Measurements from ENCODE around the gene SNRNP48.

SNRNP48 gene

GRCh38 chr6:7559651-7560385, 30.2 kb upstream of the SNRNP48 start:
- DNase-seq: no peak

- no peak for DNase-seq
These were observed 28.6 kb upstream of the SNRNP48 start for GRCh38 chr6:7561153-7561964.

- DNase-seq: no peak
These were observed 27.2 kb upstream of the SNRNP48 start for GRCh38 chr6:7562769-7563168.

GRCh38 chr6:7566107-7566506, 23.9 kb upstream of the SNRNP48 start:
- DNase-seq: no peak

GRCh38 chr6:7566617-7567173, 23.3 kb upstream of the SNRNP48 start:
- DNase-seq: no peak

GRCh38 chr6:7568021-7568420, 22.0 kb upstream of the SNRNP48 start:
- no peak for DNase-seq

- DNase-seq: no peak
These were observed 20.9 kb upstream of the SNRNP48 start for GRCh38 chr6:7569082-7569481.

- no peak for DNase-seq
These were observed 17.6 kb upstream of the SNRNP48 start for GRCh38 chr6:7572213-7572943.

GRCh38 chr6:7574500-7574899, 15.5 kb upstream of the SNRNP48 start:
- peak; percentile 30 for DNase-seq

- no peak for DNase-seq
These were observed 11.5 kb upstream of the SNRNP48 start for GRCh38 chr6:7578516-7578915.

- no peak for DNase-seq
These were observed 11.1 kb upstream of the SNRNP48 start for GRCh38 chr6:7578931-7579330.

GRCh38 chr6:7579851-7580250, 10.1 kb upstream of the SNRNP48 start:
- no peak for DNase-seq

GRCh38 chr6:7580537-7580926, 9.5 kb upstream of the SNRNP48 start:
- DNase-seq: no peak

- no peak for DNase-seq
These were observed 8.9 kb upstream of the SNRNP48 start for GRCh38 chr6:7580927-7581618.

GRCh38 chr6:7585287-7585930, 4.6 kb upstream of the SNRNP48 start:
- DNase-seq: no peak

- DNase-seq: no peak
These were observed 2.3 kb upstream of the SNRNP48 start for GRCh38 chr6:7587631-7588100.

- DNase-seq: no peak
These were observed 1.5 kb upstream of the SNRNP48 start for GRCh38 chr6:7588506-7588905.

GRCh38 chr6:7589221-7589620, 777 bp upstream of the SNRNP48 start:
- DNase-seq: no peak

- DNase-seq: peak; percentile 35
These were observed 912 bp downstream of the SNRNP48 start for GRCh38 chr6:7590918-7591302.

GRCh38 chr6:7591770-7592169, 1.8 kb downstream of the SNRNP48 start:
- DNase-seq: no peak

GRCh38 chr6:7593229-7593628, 3.2 kb downstream of the SNRNP48 start:
- DNase-seq: no peak

GRCh38 chr6:7594579-7595125, 4.7 kb downstream of the SNRNP48 start:
- DNase-seq: no peak
